Transverse colon (tissue), 4 donors: ENCODE data around the gene ZNF438. TPM values are rescaled to one million over a fixed set of nuclear protein-coding genes. Genes with fewer than 3 reads are reported as not detected.

Experiments
- DNase-seq: peaks from one replicate; pipeline ENCODE4 v3.0.0-alpha.2; 2019
- H3K27ac ChIP-seq, 4 donors: fragments of 200-600 bp; sonication (generic); 2 replicates each; pipeline ENCODE4 v1.5.1; 2016 to 2018; ENCODE audit warnings: inconsistent platforms in 4 of 4
- H3K27me3 ChIP-seq: fragments of 200-600 bp; sonication (generic); 2 replicates; pipeline ENCODE4 v1.5.1; 2017; ENCODE audit warnings: inconsistent platforms
- H3K36me3 ChIP-seq, 4 donors: fragments of 200-600 bp; sonication (generic); 2 replicates each; pipeline ENCODE4 v1.5.1; 2017 to 2019; ENCODE audit warnings: inconsistent platforms in 4 of 4
- H3K4me1 ChIP-seq, 4 donors: fragments of 200-600 bp; sonication (generic); 2 replicates each; pipeline ENCODE4 v1.5.1; 2017 to 2020; ENCODE audit warnings: inconsistent platforms in 4 of 4
- H3K4me3 ChIP-seq, 4 donors: fragments of 200-600 bp; sonication (generic); 1 replicate in 1 of 4; 2 replicates in 3 of 4; pipeline versions ENCODE4 v1.5.1 to v1.6.1; 2017 to 2019; ENCODE audit warnings: inconsistent platforms in 4 of 4
- H3K9me3 ChIP-seq, 2 donors: fragments of 200-600 bp; sonication (generic); 2 replicates each; pipeline ENCODE4 v1.5.1; 2017 to 2019; ENCODE audit warnings: inconsistent platforms in 2 of 2
- EP300 ChIP-seq: sonication (generic); formaldehyde crosslinking; IDR thresholded peaks from one replicate; pipeline ENCODE4 v1.6.1; 2017; ENCODE audit warnings: antibody characterized with exemption, low read depth
- POLR2A ChIP-seq: fragments of 450-650 bp; IDR thresholded peaks from one replicate; pipeline ENCODE4 v1.6.1; 2016; ENCODE audit warnings: antibody characterized with exemption, mild to moderate bottlenecking, moderate library complexity
- POLR2AphosphoS5 ChIP-seq, 3 donors: sonication (generic); formaldehyde crosslinking; IDR thresholded peaks; one replicate each; pipeline ENCODE4 v1.6.1; 2016; ENCODE audit warnings: antibody characterized with exemption in 3 of 3
- WGBS, 2 donors: methylation state at CpG; one replicate each; pipeline ENCODE4 v1.1.5; 2018; ENCODE audit warnings: low coverage in 1 of 2; 5-methylcytosine and 5-hydroxymethylcytosine counted together
- in situ Hi-C, 4 donors: fragments of 200-750 bp; cut with MboI; loops; one replicate each; pipeline versions ENCODE4 v1.15.0 to v1.15.1; 2017; ENCODE audit warnings: low sequenced_read_pairs in 3 of 4, low pct_ligation_motif_present in 1 of 4, low pct_unique_long_range_greater_than_20kb in 1 of 4
- intact Hi-C: fragments of 100-400 bp; cut with DNase I; formaldehyde crosslinking; loops from one replicate; pipeline ENCODE4 v1.15.1; 2023; ENCODE audit warnings: low total_unique reads
- total RNA-seq, 4 donors: library from RNA; depleted of rRNA; stranded (reverse); fragments of >200 nt; gene quantifications; one replicate each; pipeline ENCODE4 v1.1.0, GENCODE V29; 2016
- TF ChIP-seq, protein P1 (sequence below), 5 experiments: fragments of 200-600 bp in 3 of 5; fragments of 450-650 bp in 2 of 5; sonication (generic) in 3 of 5; IDR thresholded peaks; 1 replicate in 2 of 5; 2 replicates in 3 of 5; pipeline ENCODE4 v1.5.1; 2016 to 2017; ENCODE audit warnings: antibody characterized with exemption in 5 of 5, inconsistent platforms in 3 of 5, mild to moderate bottlenecking in 2 of 5, moderate library complexity in 1 of 5

Gene ZNF438
- total RNA-seq, 4 donors from 2014 or later, result 4.4 to 7.4 (median 6.4) TPM

DNA sequence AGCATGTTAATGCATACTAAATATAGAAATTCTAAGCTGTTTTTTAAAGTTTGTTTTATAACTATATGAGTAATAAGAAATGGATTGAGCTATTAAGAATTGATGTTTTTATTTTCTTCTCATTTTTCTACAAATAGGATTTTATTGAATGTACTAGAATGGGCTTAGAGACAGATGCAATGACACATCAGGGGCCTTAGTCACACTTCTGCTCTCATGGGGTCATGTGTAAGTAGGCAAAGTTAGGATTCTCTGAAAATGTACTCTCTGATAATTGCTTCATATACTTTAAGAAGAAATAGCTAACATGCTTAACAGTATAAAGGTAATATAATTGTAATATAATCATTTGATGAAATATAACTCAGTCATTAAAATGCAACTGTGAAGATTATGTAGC lies 154.6 kb downstream of the ZNF438 start:
- H3K4me1 ChIP-seq, result no peaks in the 10 kb centered on the region
- intact Hi-C loops (no loop called here), in situ Hi-C loops (no loop called here)
- H3K36me3 ChIP-seq, result no peaks in the 10 kb centered on the region
- TF ChIP-seq POLR2AphosphoS5 (IDR thresholded peaks at IDR 0.05) (no peak), POLR2A (no peak), EP300 (no peak)
- TF ChIP-seq, protein P1, sequence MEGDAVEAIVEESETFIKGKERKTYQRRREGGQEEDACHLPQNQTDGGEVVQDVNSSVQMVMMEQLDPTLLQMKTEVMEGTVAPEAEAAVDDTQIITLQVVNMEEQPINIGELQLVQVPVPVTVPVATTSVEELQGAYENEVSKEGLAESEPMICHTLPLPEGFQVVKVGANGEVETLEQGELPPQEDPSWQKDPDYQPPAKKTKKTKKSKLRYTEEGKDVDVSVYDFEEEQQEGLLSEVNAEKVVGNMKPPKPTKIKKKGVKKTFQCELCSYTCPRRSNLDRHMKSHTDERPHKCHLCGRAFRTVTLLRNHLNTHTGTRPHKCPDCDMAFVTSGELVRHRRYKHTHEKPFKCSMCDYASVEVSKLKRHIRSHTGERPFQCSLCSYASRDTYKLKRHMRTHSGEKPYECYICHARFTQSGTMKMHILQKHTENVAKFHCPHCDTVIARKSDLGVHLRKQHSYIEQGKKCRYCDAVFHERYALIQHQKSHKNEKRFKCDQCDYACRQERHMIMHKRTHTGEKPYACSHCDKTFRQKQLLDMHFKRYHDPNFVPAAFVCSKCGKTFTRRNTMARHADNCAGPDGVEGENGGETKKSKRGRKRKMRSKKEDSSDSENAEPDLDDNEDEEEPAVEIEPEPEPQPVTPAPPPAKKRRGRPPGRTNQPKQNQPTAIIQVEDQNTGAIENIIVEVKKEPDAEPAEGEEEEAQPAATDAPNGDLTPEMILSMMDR (IDR thresholded peaks at IDR 0.05), result no peak
- no peaks in the 10 kb centered on the region for H3K27me3 ChIP-seq
- H3K4me3 ChIP-seq, result no peak overlapping the region
- no peaks in the 10 kb centered on the region for H3K9me3 ChIP-seq
- no peak overlapping the region for H3K27ac ChIP-seq
- DNase-seq, result no peak

DNA sequence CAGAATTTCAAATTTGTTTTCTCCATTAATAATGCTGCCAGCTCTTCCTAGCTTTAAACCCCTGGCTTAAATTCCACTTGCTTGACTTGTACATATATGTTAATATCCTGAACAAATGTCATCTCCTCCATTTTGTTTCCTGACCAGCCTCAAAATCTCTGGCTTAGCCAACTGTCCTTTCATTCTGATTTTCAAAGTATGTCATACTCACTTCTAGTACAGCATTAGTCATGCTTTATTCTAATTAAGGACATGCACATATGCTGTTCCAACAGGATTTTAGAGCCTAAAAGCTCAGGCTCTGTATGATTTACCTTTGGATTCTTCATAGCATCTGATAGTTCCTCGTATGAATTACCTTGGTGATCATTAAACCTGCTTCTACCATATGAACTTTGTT lies 158.3 kb downstream of the ZNF438 start:
- WGBS, 2 donors, result 82 to 87% methylated on average over 1 of the region's 1 CpG
- Histone ChIP-seq H3K9me3 (no peaks in the 10 kb centered on the region), H3K4me3 (no peak overlapping the region), H3K27ac (no peak overlapping the region), H3K4me1 (no peaks in the 10 kb centered on the region), H3K36me3 (no peaks in the 10 kb centered on the region), H3K27me3 (no peaks in the 10 kb centered on the region)
- TF ChIP-seq POLR2A (no peak), POLR2AphosphoS5 (IDR thresholded peaks at IDR 0.05) (no peak), EP300 (no peak)
- TF ChIP-seq, protein P1 (IDR thresholded peaks at IDR 0.05), result no peak
- in situ Hi-C loops, result no loop called here
- DNase-seq, result no peak
- intact Hi-C loops, result no loop called here

DNA sequence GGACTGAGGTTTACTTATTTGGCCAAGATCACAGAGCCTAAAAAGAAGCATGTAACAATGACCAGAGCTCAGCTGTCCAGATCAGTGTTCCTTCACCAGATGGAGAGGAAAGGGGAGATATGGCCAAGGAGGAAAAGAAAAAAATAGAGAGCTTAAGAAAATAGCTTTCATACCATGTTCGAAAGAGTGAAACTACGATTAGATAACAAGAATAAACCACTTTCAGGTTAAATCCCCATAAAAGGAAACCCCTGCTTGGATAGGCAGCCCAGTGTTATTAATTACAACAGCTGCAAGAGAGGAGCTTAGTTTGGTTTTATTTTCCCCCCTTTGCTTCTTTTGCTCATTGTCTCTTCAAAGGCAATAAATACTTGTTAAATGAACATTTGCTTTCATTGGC lies 160.8 kb downstream of the ZNF438 start:
- TF ChIP-seq POLR2A (no peak), POLR2AphosphoS5 (IDR thresholded peaks at IDR 0.05) (no peak), EP300 (no peak)
- TF ChIP-seq, protein P1 (IDR thresholded peaks at IDR 0.05), result no peak
- intact Hi-C loops, result no loop called here
- Histone ChIP-seq H3K36me3 (no peaks in the 10 kb centered on the region), H3K4me3 (no peak overlapping the region), H3K27me3 (no peaks in the 10 kb centered on the region), H3K4me1 (no peaks in the 10 kb centered on the region), H3K9me3 (no peaks in the 10 kb centered on the region), H3K27ac (no peak overlapping the region)
- in situ Hi-C loops, result no loop called here
- DNase-seq, result no peak
- WGBS, 2 donors, result 69 to 100% methylated on average over 2 of the region's 2 CpGs

DNA sequence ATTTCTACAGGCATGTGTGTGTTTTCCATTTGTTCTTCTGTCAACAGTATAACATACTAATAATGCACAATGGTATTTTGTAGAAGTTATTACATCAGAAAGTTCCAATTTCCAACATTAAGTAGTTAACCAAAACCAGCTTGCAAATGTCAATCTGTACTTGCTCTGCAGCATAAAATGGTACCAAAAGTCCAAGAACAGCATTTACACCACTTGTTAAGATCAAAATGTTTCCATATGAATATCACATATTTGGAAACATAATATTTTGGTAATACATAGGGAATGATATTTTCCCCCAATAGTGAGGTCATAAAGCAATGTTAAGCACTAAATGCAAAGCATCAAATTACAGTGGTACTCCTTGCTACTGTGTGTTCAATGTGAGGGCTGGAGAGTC lies 162.1 kb downstream of the ZNF438 start:
- TF ChIP-seq POLR2AphosphoS5 (IDR thresholded peaks at IDR 0.05) (no peak), POLR2A (no peak), EP300 (no peak)
- TF ChIP-seq, protein P1 (IDR thresholded peaks at IDR 0.05), result no peak
- Histone ChIP-seq H3K27me3 (no peaks in the 10 kb centered on the region), H3K4me1 (no peaks in the 10 kb centered on the region), H3K27ac (no peak overlapping the region), H3K9me3 (no peaks in the 10 kb centered on the region), H3K36me3 (no peaks in the 10 kb centered on the region), H3K4me3 (no peak overlapping the region)
- DNase-seq, result no peak
- intact Hi-C loops (no loop called here), in situ Hi-C loops (no loop called here)
